Measurements from ENCODE around the gene CCDC188. TPM values are rescaled to one million over a fixed set of nuclear protein-coding genes. Genes with fewer than 3 reads are reported as not detected.

Gene CCDC188
- total and polyA plus RNA-seq, 9 of the 15 experiments (the other 6 are each of a cell fraction or from before 2014, with no cell fraction given): not detected

- no peaks in the 10 kb centered on the region for H3K9me3 ChIP-seq (replicated peaks; ENCODE audit: control insufficient read depth, insufficient read depth, low read depth, low read length)
- H3K4me3 ChIP-seq: no peak overlapping the region
- POLR2A ChIA-PET: interaction anchor here (0.6 to 2.2 kb wide), 7 partner anchors 10 to 338 kb away, joined by 3 to 10 read pairs (median 3); partner anchors contain the start of gene TRMT2A
- no peak for ATAC-seq
- no TSS peak for BruUV-seq (replicated peaks)
- 72% methylated on average over 19 of the region's 19 CpGs for WGBS (ENCODE audit: insufficient coverage, low coverage, missing lambda C conversion rate)
- CTCF ChIA-PET (ENCODE audit: low intra/inter-chr PET ratio): no interaction called here
- H3K4me2 ChIP-seq (ENCODE audit: insufficient read depth, low read length): no peak overlapping the region
- peaks cover 10% of the 10 kb centered on the region for H3K9me1 ChIP-seq (ENCODE audit: control insufficient read depth, insufficient read depth, low read length)
- DNase-seq (ENCODE audit: extremely low read depth in 1 of 4, low spot score in 3 of 4): no peak
- peaks cover 15% of the 10 kb centered on the region for H4K20me1 ChIP-seq (replicated peaks; ENCODE audit: control insufficient read depth, insufficient read depth, low read length)
- peak overlapping the region in 1 of 2 experiments; percentile 2; a peak in 1 of 4 replicates for H3K9ac ChIP-seq (ENCODE audit: insufficient read depth in 1 of 2, low read depth in 2 of 2, low read length in 2 of 2)
- FAIRE-seq: no peak
- peaks cover 0 to 88% of the 10 kb centered on the region in 2 experiments; a peak in 2 of 5 replicates for H3K4me1 ChIP-seq (replicated peaks in 1 of 2; ENCODE audit: control insufficient read depth in 2 of 2, insufficient read depth in 2 of 2, low read length in 2 of 2)
- no peak overlapping the region for H2AFZ ChIP-seq (ENCODE audit: low read depth, low read length)
- intact Hi-C loops (cut with micrococcal nuclease) (no loop called here), in situ Hi-C loops (cut with MboI) (no loop called here)
- peaks cover 17% of the 10 kb centered on the region; the same call in 2 of the 3 replicates for H3K36me3 ChIP-seq (ENCODE audit: control insufficient read depth, insufficient read depth, low read length)
- H3K79me2 ChIP-seq (ENCODE audit: control insufficient read depth, insufficient read depth, low read length): no peaks in the 10 kb centered on the region
- H3K27ac ChIP-seq (ENCODE audit: extremely low read depth, low read depth, low read length): no peak overlapping the region
- H3K27me3 ChIP-seq (ENCODE audit: control insufficient read depth in 2 of 2, insufficient read depth in 2 of 2, low read length in 2 of 2): no peaks in the 10 kb centered on the region
- TF ChIP-seq CHD2 (IDR thresholded peaks at IDR 0.05; ENCODE audit: low read depth, low read length): no peak
- TF ChIP-seq ELK1 (CRISPR knock-in tag; IDR thresholded peaks at IDR 0.05): 0 out of 2 replicates have a peak, but pooled peaks have one; percentile 42
- no peak for TF ChIP-seq NBN (IDR thresholded peaks at IDR 0.05; ENCODE audit: low read depth)
- TF ChIP-seq MYBL2 (IDR thresholded peaks at IDR 0.05; ENCODE audit: low read depth): no peak
- peak; percentile 82; the same call in 1 of the 2 replicates for TF ChIP-seq MYBL2 (CRISPR knock-in tag; IDR thresholded peaks at IDR 0.05; ENCODE audit: borderline replicate concordance)
- no peak for TF ChIP-seq SIN3A (IDR thresholded peaks at IDR 0.05; ENCODE audit: borderline replicate concordance in 2 of 2, control insufficient read depth in 1 of 2, low read depth in 2 of 2, low read length in 2 of 2)
- no peak for TF ChIP-seq EP300 (IDR thresholded peaks at IDR 0.05; ENCODE audit: low read length)
- TF ChIP-seq, protein P1, sequence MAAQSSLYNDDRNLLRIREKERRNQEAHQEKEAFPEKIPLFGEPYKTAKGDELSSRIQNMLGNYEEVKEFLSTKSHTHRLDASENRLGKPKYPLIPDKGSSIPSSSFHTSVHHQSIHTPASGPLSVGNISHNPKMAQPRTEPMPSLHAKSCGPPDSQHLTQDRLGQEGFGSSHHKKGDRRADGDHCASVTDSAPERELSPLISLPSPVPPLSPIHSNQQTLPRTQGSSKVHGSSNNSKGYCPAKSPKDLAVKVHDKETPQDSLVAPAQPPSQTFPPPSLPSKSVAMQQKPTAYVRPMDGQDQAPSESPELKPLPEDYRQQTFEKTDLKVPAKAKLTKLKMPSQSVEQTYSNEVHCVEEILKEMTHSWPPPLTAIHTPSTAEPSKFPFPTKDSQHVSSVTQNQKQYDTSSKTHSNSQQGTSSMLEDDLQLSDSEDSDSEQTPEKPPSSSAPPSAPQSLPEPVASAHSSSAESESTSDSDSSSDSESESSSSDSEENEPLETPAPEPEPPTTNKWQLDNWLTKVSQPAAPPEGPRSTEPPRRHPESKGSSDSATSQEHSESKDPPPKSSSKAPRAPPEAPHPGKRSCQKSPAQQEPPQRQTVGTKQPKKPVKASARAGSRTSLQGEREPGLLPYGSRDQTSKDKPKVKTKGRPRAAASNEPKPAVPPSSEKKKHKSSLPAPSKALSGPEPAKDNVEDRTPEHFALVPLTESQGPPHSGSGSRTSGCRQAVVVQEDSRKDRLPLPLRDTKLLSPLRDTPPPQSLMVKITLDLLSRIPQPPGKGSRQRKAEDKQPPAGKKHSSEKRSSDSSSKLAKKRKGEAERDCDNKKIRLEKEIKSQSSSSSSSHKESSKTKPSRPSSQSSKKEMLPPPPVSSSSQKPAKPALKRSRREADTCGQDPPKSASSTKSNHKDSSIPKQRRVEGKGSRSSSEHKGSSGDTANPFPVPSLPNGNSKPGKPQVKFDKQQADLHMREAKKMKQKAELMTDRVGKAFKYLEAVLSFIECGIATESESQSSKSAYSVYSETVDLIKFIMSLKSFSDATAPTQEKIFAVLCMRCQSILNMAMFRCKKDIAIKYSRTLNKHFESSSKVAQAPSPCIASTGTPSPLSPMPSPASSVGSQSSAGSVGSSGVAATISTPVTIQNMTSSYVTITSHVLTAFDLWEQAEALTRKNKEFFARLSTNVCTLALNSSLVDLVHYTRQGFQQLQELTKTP (IDR thresholded peaks at IDR 0.05; ENCODE audit: low read depth in 1 of 2, partially characterized antibody in 2 of 2): no peak
- no peak for TF ChIP-seq EZH2 (IDR thresholded peaks at IDR 0.05; ENCODE audit: borderline replicate concordance, low read depth, low read length)
- TF ChIP-seq ZNF174 (CRISPR knock-in tag; IDR thresholded peaks at IDR 0.05): no peak
- no peak for TF ChIP-seq ETS1 (conservative IDR thresholded peaks at IDR 0.05; ENCODE audit: control insufficient read depth, low read depth, low read length)
- no peak for TF ChIP-seq NFIX (CRISPR knock-in tag; IDR thresholded peaks at IDR 0.05; ENCODE audit: low read depth)
- TF ChIP-seq, protein P2, sequence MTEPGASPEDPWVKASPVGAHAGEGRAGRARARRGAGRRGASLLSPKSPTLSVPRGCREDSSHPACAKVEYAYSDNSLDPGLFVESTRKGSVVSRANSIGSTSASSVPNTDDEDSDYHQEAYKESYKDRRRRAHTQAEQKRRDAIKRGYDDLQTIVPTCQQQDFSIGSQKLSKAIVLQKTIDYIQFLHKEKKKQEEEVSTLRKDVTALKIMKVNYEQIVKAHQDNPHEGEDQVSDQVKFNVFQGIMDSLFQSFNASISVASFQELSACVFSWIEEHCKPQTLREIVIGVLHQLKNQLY (CRISPR knock-in tag; conservative IDR thresholded peaks at IDR 0.05): 0 out of 4 replicates have a peak, but pooled peaks of 1 of the 2 experiments have one; percentile 37
- no peak for TF ChIP-seq CHCHD3 (CRISPR knock-in tag; IDR thresholded peaks at IDR 0.05)
Observed at GRCh38 chr22:20143883-20144665, 6.8 kb downstream of the CCDC188 start.
